Astrocyte (in vitro differentiated cells and primary cell): Measurements from ENCODE around the gene BTBD3. TPM values are rescaled to one million over a fixed set of nuclear protein-coding genes. Genes with fewer than 3 reads are reported as not detected.

Source experiments
- DNase-seq: peaks from one replicate; pipeline ENCODE4 v3.0.0-alpha.2; 2010; ENCODE audit warnings: low read depth
- FAIRE-seq: peaks from 2 replicates; lab custom pipeline; 2011; peaks lifted over from hg19 to GRCh38; lab: Jason Lieb, UNC
- H2AFZ ChIP-seq: 2 replicates; pipeline ENCODE4 v1.6.0; 2012; ENCODE audit warnings: low read depth, low read length, inconsistent platforms
- H3K27ac ChIP-seq: 2 replicates; pipeline ENCODE4 v1.5.1; 2011; ENCODE audit warnings: low read depth, low read length, inconsistent platforms
- H3K27me3 ChIP-seq: 2 replicates; pipeline ENCODE4 v1.6.0; 2011; ENCODE audit warnings: low read length, inconsistent platforms; ENCODE audit not compliant: insufficient read depth
- H3K36me3 ChIP-seq: 2 replicates; pipeline ENCODE4 v1.5.1; 2011; ENCODE audit warnings: low read length, inconsistent platforms; ENCODE audit not compliant: insufficient read depth
- H3K4me1 ChIP-seq: 2 replicates; pipeline ENCODE4 v1.5.1; 2011; ENCODE audit warnings: low read length, inconsistent platforms; ENCODE audit not compliant: insufficient read depth
- H3K4me2 ChIP-seq: 2 replicates; pipeline ENCODE4 v1.6.0; 2012; ENCODE audit warnings: low read length, inconsistent platforms
- H3K4me3 ChIP-seq: 2 replicates; pipeline ENCODE4 v1.5.1; 2011; ENCODE audit warnings: low read depth, mild to moderate bottlenecking, low read length, inconsistent platforms; ENCODE audit not compliant: insufficient read depth
- H3K79me2 ChIP-seq: 2 replicates; pipeline ENCODE4 v1.6.0; 2012; ENCODE audit warnings: mild to moderate bottlenecking, low read length, inconsistent platforms; ENCODE audit not compliant: insufficient read depth
- H3K9ac ChIP-seq: 2 replicates; pipeline ENCODE4 v1.6.0; 2012; ENCODE audit warnings: mild to moderate bottlenecking, low read length, inconsistent platforms
- H3K9me3 ChIP-seq: 2 replicates; pipeline ENCODE4 v1.5.1; 2012; ENCODE audit warnings: low read depth, mild to moderate bottlenecking, low read length, inconsistent platforms; ENCODE audit not compliant: insufficient read depth
- H4K20me1 ChIP-seq: 2 replicates; pipeline ENCODE4 v1.6.0; 2012; ENCODE audit warnings: low read length, inconsistent platforms; ENCODE audit not compliant: insufficient read depth
- H3K27ac Mint-ChIP-seq: one replicate; pipeline ENCODE4 v1.8.0; 2021; ENCODE audit warnings: mild to moderate bottlenecking, mixed read lengths; ENCODE audit not compliant: unreplicated experiment
- H3K27me3 Mint-ChIP-seq: one replicate; pipeline ENCODE4 v1.8.0; 2021; ENCODE audit warnings: low read depth, mixed read lengths; ENCODE audit not compliant: unreplicated experiment
- H3K36me3 Mint-ChIP-seq: one replicate; pipeline ENCODE4 v1.8.0; 2021; ENCODE audit warnings: low read depth, mixed read lengths; ENCODE audit not compliant: unreplicated experiment
- H3K4me1 Mint-ChIP-seq: one replicate; pipeline ENCODE4 v1.8.0; 2021; ENCODE audit warnings: low read depth, mixed read lengths; ENCODE audit not compliant: unreplicated experiment
- H3K4me3 Mint-ChIP-seq: one replicate; pipeline ENCODE4 v1.8.0; 2021; ENCODE audit warnings: mild to moderate bottlenecking, moderate library complexity, mixed read lengths; ENCODE audit not compliant: unreplicated experiment
- H3K9me3 Mint-ChIP-seq: one replicate; pipeline ENCODE4 v1.8.0; 2021; ENCODE audit warnings: mild to moderate bottlenecking, mixed read lengths; ENCODE audit not compliant: unreplicated experiment
- EZH2 ChIP-seq: IDR thresholded peaks from 2 replicates; pipeline ENCODE4 v1.6.1; 2012; ENCODE audit warnings: mild to moderate bottlenecking, low read length, inconsistent platforms; ENCODE audit not compliant: insufficient read depth
- total RNA-seq: library from RNA; stranded (reverse); gene quantifications from 2 replicates; pipeline ENCODE4 v1.2.1, GENCODE V29; 2021
- TF ChIP-seq, protein P1 (sequence below): IDR thresholded peaks from 2 replicates; pipeline ENCODE4 v1.5.1; 2011; ENCODE audit warnings: low read depth, mild to moderate bottlenecking, inconsistent platforms, low read length, moderate library complexity; ENCODE audit not compliant: insufficient read depth

Gene BTBD3
- total RNA-seq, 1 donor from 2014 or later = 35.9 TPM

DNA sequence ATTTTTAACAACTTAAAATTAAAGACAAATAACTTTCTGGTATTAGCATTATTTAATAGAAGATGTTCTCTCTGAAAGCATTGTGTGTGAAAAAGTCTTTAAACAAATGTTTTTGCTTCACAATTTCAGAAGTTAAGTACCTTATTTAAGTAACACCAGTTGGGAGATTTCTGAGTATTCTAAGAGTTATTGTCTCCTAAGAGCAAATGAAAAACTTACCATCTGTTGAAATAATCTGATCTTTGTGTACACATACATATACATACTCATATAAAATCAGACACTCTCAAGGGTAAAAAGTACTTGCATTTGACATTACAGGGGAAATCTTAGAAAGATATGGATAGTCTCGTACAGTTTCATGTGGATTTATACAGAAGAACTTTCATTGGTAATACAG lies 2.4 kb downstream of the BTBD3 start:
- Histone ChIP-seq H3K4me1 (peaks cover 6% of the 10 kb centered on the region), H2AFZ (no peak overlapping the region), H3K79me2 (peaks cover 45% of the 10 kb centered on the region), H3K36me3 (peaks cover 10% of the 10 kb centered on the region), H3K9me3 (no peaks in the 10 kb centered on the region), H3K27me3 (no peaks in the 10 kb centered on the region), H4K20me1 (peaks cover 24% of the 10 kb centered on the region), H3K4me2 (no peak overlapping the region), H3K9ac (no peak overlapping the region), H3K4me3 (no peak overlapping the region), H3K27ac (no peak overlapping the region)
- Mint-ChIP-seq H3K27ac (no peak overlapping the region), H3K27me3 (no peaks in the 10 kb centered on the region), H3K36me3 (peaks cover 5% of the 10 kb centered on the region), H3K4me3 (no peak overlapping the region), H3K4me1 (peaks cover 3% of the 10 kb centered on the region), H3K9me3 (no peaks in the 10 kb centered on the region)
- no peak for DNase-seq
- no peak for FAIRE-seq
- TF ChIP-seq, protein P1, sequence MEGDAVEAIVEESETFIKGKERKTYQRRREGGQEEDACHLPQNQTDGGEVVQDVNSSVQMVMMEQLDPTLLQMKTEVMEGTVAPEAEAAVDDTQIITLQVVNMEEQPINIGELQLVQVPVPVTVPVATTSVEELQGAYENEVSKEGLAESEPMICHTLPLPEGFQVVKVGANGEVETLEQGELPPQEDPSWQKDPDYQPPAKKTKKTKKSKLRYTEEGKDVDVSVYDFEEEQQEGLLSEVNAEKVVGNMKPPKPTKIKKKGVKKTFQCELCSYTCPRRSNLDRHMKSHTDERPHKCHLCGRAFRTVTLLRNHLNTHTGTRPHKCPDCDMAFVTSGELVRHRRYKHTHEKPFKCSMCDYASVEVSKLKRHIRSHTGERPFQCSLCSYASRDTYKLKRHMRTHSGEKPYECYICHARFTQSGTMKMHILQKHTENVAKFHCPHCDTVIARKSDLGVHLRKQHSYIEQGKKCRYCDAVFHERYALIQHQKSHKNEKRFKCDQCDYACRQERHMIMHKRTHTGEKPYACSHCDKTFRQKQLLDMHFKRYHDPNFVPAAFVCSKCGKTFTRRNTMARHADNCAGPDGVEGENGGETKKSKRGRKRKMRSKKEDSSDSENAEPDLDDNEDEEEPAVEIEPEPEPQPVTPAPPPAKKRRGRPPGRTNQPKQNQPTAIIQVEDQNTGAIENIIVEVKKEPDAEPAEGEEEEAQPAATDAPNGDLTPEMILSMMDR = no peak
- no peak for TF ChIP-seq EZH2

DNA sequence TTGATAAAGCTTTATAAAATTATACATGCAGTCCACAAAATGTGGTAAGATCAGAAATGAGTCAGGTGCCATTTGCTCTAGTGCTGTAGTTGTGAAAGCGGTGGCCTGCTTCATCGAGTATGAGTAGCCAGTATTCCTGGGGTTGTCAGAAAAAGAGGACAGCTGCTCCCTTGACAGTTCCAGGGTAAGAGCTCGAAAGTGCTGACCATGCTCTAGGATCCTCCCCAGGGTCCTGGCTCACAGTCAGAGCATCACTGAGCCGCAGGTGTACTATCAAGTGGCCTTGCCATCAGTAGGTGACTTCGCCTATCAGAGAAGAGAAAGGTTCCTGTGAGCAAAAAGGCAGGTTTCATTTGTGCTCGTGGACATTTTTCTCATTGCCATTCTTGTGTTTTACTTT lies 3.6 kb downstream of the BTBD3 start:
- H3K9me3 ChIP-seq = no peaks in the 10 kb centered on the region
- FAIRE-seq = no peak
- H3K4me2 ChIP-seq = no peak overlapping the region
- peaks cover 15% of the 10 kb centered on the region for H3K36me3 ChIP-seq
- no peak overlapping the region for H2AFZ ChIP-seq
- Mint-ChIP-seq H3K36me3 (peaks cover 5% of the 10 kb centered on the region), H3K9me3 (no peaks in the 10 kb centered on the region), H3K4me3 (no peak overlapping the region), H3K27me3 (no peaks in the 10 kb centered on the region), H3K27ac (no peak overlapping the region), H3K4me1 (peaks cover 3% of the 10 kb centered on the region)
- no peak overlapping the region for H3K27ac ChIP-seq
- peaks cover 17% of the 10 kb centered on the region for H4K20me1 ChIP-seq
- no peak for TF ChIP-seq EZH2
- TF ChIP-seq, protein P1 = no peak
- no peak overlapping the region for H3K4me3 ChIP-seq
- peaks cover 6% of the 10 kb centered on the region for H3K4me1 ChIP-seq
- H3K9ac ChIP-seq = no peak overlapping the region
- peaks cover 34% of the 10 kb centered on the region for H3K79me2 ChIP-seq
- no peak for DNase-seq
- no peaks in the 10 kb centered on the region for H3K27me3 ChIP-seq

DNA sequence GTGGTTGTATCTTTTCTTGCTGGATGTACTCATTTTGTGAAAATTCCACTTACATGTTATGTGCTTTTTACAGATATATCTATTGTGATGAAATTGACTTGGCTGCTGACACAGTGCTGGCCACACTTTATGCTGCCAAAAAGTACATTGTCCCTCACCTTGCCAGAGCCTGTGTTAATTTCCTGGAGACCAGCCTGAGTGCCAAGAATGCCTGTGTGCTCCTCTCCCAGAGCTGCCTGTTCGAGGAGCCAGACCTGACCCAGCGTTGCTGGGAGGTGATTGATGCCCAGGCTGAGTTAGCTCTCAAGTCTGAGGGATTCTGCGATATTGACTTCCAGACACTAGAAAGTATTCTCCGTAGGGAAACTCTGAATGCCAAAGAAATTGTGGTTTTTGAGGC lies 4.9 kb downstream of the BTBD3 start:
- no peaks in the 10 kb centered on the region for H3K9me3 Mint-ChIP-seq
- peaks cover 5% of the 10 kb centered on the region for H3K36me3 Mint-ChIP-seq
- H3K27me3 Mint-ChIP-seq = no peaks in the 10 kb centered on the region

More for the DNA sequence above, 4.9 kb downstream of the BTBD3 start:
- H2AFZ ChIP-seq = no peak overlapping the region
- H3K4me2 ChIP-seq = no peak overlapping the region
- FAIRE-seq (no peak), DNase-seq (no peak)
- no peak for TF ChIP-seq EZH2
- TF ChIP-seq, protein P1 = no peak
- H3K9ac ChIP-seq = no peak overlapping the region
- Mint-ChIP-seq H3K27ac (no peak overlapping the region), H3K4me1 (peaks cover 9% of the 10 kb centered on the region), H3K4me3 (no peak overlapping the region)
- peaks cover 4% of the 10 kb centered on the region for H3K4me1 ChIP-seq
- H3K9me3 ChIP-seq = no peaks in the 10 kb centered on the region
- H3K27ac ChIP-seq = no peak overlapping the region
- H3K27me3 ChIP-seq = no peaks in the 10 kb centered on the region
- H3K36me3 ChIP-seq = peaks cover 15% of the 10 kb centered on the region
- H4K20me1 ChIP-seq = peaks cover 17% of the 10 kb centered on the region
- peaks cover 22% of the 10 kb centered on the region for H3K79me2 ChIP-seq
- H3K4me3 ChIP-seq = no peak overlapping the region
